Measurements from ENCODE around the gene HIRA.
"Not testable (repeated sequence)": the region's sequence is repeated elsewhere in the genome, so short reads cannot be mapped to it uniquely, and the experiment has no call there.

The HIRA gene

GRCh38 chr22:19376247-19376646 is 55.3 kb downstream of the HIRA start:
- DNase-seq: no peak

- DNase-seq: no peak
Observed at GRCh38 chr22:19375435-19375834, 56.1 kb downstream of the HIRA start.

- DNase-seq: no peak
Observed at GRCh38 chr22:19374410-19374809, 57.1 kb downstream of the HIRA start.

- DNase-seq: no peak
Observed at GRCh38 chr22:19373450-19373849, 58.1 kb downstream of the HIRA start.

GRCh38 chr22:19371893-19372292 is 59.6 kb downstream of the HIRA start:
- no peak for DNase-seq

GRCh38 chr22:19368876-19369275 is 62.7 kb downstream of the HIRA start:
- DNase-seq: peak; percentile 40

GRCh38 chr22:19367763-19368367 is 63.7 kb downstream of the HIRA start:
- no peak for DNase-seq

- DNase-seq: not testable (repeated sequence)
Observed at GRCh38 chr22:19363541-19363940, 68.0 kb downstream of the HIRA start.

GRCh38 chr22:19361501-19362103 is 69.9 kb downstream of the HIRA start:
- no peak for DNase-seq

- DNase-seq: no peak
Observed at GRCh38 chr22:19360862-19361261, 70.7 kb downstream of the HIRA start.

- DNase-seq: no peak
Observed at GRCh38 chr22:19360300-19360792, 71.2 kb downstream of the HIRA start.

- DNase-seq: peak; percentile 47
Observed at GRCh38 chr22:19359554-19360299, 71.8 kb downstream of the HIRA start.

- no peak for DNase-seq
Observed at GRCh38 chr22:19358703-19359553, 72.6 kb downstream of the HIRA start.

- peak; percentile 47 for DNase-seq
Observed at GRCh38 chr22:19358195-19358594, 73.3 kb downstream of the HIRA start.

GRCh38 chr22:19357270-19358105 is 74.0 kb downstream of the HIRA start:
- peak; percentile 75 for DNase-seq

- no peak for DNase-seq
Observed at GRCh38 chr22:19356708-19357269, 74.7 kb downstream of the HIRA start.

GRCh38 chr22:19355413-19356157 is 75.9 kb downstream of the HIRA start:
- no peak for DNase-seq

GRCh38 chr22:19354201-19354600 is 77.3 kb downstream of the HIRA start:
- no peak for DNase-seq

- no peak for DNase-seq
Observed at GRCh38 chr22:19353363-19354131, 78.0 kb downstream of the HIRA start.

- no peak for DNase-seq
Observed at GRCh38 chr22:19352766-19353165, 78.8 kb downstream of the HIRA start.

Data from islet precursor cell (in vitro differentiated cells).